Measurements from ENCODE around the gene CDC5L. TPM values are rescaled to one million over a fixed set of nuclear protein-coding genes. Genes with fewer than 3 reads are reported as not detected.
A peak's percentile ranks its signal among the peaks of the same experiment; 100 is the strongest.

CDC5L gene
- total and polyA plus RNA-seq, 2 of the 13 experiments (the other 11 are each of a cell fraction or from before 2014, with no cell fraction given), result 11.0 to 34.2 TPM

DNA sequence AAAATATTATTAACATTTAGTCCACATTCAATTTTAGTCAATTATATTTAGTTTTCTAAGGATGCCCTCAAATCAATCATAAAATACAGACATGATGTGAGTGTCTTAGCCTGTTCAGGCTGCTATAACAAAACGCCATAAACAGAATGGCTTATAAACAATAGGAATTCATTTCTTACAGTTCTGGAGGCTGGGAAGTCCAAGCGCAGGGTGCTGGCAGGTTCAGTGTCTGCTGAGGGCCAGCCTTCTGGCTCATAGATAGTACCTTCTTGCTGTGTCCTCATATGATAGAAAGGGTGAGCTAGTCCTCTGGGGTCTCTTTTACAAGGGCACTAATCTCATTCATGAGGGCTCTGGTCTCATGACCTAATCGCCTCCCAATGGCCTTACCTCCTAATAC, 10.0 kb upstream of the CDC5L start:
- H3K27ac ChIP-seq (ENCODE audit: extremely low read length, insufficient read depth, low read length), result no peak overlapping the region
- H3K36me3 ChIP-seq (replicated peaks in 1 of 2; ENCODE audit: control insufficient read depth in 1 of 2, insufficient read depth in 2 of 2, low read length in 2 of 2), result no peaks in the 10 kb centered on the region
- no peak for TF ChIP-seq THYN1 (CRISPR knock-in tag; IDR thresholded peaks at IDR 0.05; ENCODE audit: borderline replicate concordance, low read depth)
- no peak for TF ChIP-seq GABPB1 (CRISPR knock-in tag; IDR thresholded peaks at IDR 0.05)
- TF ChIP-seq XRCC5 (optimal IDR thresholded peaks at IDR 0.05; ENCODE audit: low read length), result no peak
- TF ChIP-seq ZNF564 (CRISPR knock-in tag; IDR thresholded peaks at IDR 0.05), result peak; percentile 97
- no peaks in the 10 kb centered on the region for H3K4me1 ChIP-seq (ENCODE audit: insufficient read depth, low read length)
- no peak overlapping the region for H3K4me2 ChIP-seq (ENCODE audit: low read depth, low read length)
- intact Hi-C loops (cut with micrococcal nuclease; ENCODE audit: unreplicated experiment), result no loop called here
- CTCF ChIA-PET (ENCODE audit: low intra/inter-chr PET ratio, low total read pairs), result no interaction called here
- 61% methylated on average over 3 of the region's 3 CpGs for WGBS (ENCODE audit: low lambda C conversion rate)
- H4K20me1 ChIP-seq (ENCODE audit: insufficient read depth, low read length), result no peaks in the 10 kb centered on the region
- DNase-seq (ENCODE audit: low spot score) (no peak), ATAC-seq (no peak), FAIRE-seq (no peak)
- in situ Hi-C loops (cut with HindIII; ENCODE audit: extremely low pct_ligation_motif_present, low pct_unique_long_range_greater_than_20kb), result no loop called here
- H3K9ac ChIP-seq (ENCODE audit: insufficient read depth, low read depth, low read length), result no peak overlapping the region
- no TSS peak for BruUV-seq (replicated peaks)
- POLR2A ChIA-PET, result no interaction called here
- no peak overlapping the region for H2AFZ ChIP-seq (ENCODE audit: low read length)
- no peaks in the 10 kb centered on the region for H3K79me2 ChIP-seq (ENCODE audit: insufficient read depth, low read length)
- peaks cover 0 to 7% of the 10 kb centered on the region in 2 experiments; a peak in 2 of 5 replicates for H3K27me3 ChIP-seq (ENCODE audit: control insufficient read depth in 1 of 2, insufficient read depth in 2 of 2, low read length in 2 of 2)
- no peak overlapping the region for H3K4me3 ChIP-seq (replicated peaks in 1 of 3; ENCODE audit: insufficient read depth in 1 of 3, low read depth in 2 of 3, low read length in 3 of 3)
- no peaks in the 10 kb centered on the region for H3K9me3 ChIP-seq (ENCODE audit: low read length)

DNA sequence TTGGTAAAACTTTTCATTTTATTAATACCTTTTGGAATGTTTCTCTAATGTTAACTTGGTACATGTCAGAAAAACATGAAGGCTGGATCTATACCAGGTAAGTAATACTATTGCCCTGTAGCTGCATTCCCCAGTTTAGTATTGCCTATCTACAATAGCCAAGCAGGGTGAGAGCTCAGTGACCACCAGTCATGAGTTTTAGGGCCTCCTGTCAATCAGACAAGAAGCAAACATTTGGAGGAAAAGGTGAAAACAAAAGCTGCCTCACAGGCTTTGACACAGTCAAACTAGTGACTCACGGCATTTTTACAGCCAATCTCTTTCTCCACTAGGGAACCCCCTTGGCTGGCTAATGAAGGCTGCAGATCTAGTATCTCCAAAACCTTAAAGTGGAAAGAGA, 9.5 kb upstream of the CDC5L start:
- POLR2A ChIA-PET, result no interaction called here
- Histone ChIP-seq H3K79me2 (ENCODE audit: insufficient read depth, low read length) (no peaks in the 10 kb centered on the region), H3K27ac (ENCODE audit: extremely low read length, insufficient read depth, low read length) (no peak overlapping the region), H3K4me3 (replicated peaks in 1 of 3; ENCODE audit: insufficient read depth in 1 of 3, low read depth in 2 of 3, low read length in 3 of 3) (no peak overlapping the region), H2AFZ (ENCODE audit: low read length) (no peak overlapping the region), H3K27me3 (ENCODE audit: control insufficient read depth in 1 of 2, insufficient read depth in 2 of 2, low read length in 2 of 2) (peaks cover 0 to 7% of the 10 kb centered on the region in 2 experiments; a peak in 2 of 5 replicates), H4K20me1 (ENCODE audit: insufficient read depth, low read length) (no peaks in the 10 kb centered on the region), H3K4me1 (ENCODE audit: insufficient read depth, low read length) (no peaks in the 10 kb centered on the region), H3K9me3 (ENCODE audit: low read length) (no peaks in the 10 kb centered on the region), H3K9ac (ENCODE audit: insufficient read depth, low read depth, low read length) (no peak overlapping the region), H3K36me3 (replicated peaks in 1 of 2; ENCODE audit: control insufficient read depth in 1 of 2, insufficient read depth in 2 of 2, low read length in 2 of 2) (no peaks in the 10 kb centered on the region), H3K4me2 (ENCODE audit: low read depth, low read length) (no peak overlapping the region)
- no TSS peak for BruUV-seq (replicated peaks)
- TF ChIP-seq EZH2 (conservative IDR thresholded peaks at IDR 0.05; ENCODE audit: low read depth, low read length), result no peak
- TF ChIP-seq KLF16 (CRISPR knock-in tag; IDR thresholded peaks at IDR 0.05), result no peak
- TF ChIP-seq ZNF563 (CRISPR knock-in tag; IDR thresholded peaks at IDR 0.05), result no peak
- TF ChIP-seq, protein P1, sequence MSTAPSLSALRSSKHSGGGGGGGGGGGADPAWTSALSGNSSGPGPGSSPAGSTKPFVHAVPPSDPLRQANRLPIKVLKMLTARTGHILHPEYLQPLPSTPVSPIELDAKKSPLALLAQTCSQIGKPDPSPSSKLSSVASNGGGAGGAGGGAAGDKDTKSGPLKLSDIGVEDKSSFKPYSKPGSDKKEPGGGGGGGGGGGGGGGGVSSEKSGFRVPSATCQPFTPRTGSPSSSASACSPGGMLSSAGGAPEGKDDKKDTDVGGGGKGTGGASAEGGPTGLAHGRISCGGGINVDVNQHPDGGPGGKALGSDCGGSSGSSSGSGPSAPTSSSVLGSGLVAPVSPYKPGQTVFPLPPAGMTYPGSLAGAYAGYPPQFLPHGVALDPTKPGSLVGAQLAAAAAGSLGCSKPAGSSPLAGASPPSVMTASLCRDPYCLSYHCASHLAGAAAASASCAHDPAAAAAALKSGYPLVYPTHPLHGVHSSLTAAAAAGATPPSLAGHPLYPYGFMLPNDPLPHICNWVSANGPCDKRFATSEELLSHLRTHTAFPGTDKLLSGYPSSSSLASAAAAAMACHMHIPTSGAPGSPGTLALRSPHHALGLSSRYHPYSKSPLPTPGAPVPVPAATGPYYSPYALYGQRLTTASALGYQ (CRISPR knock-in tag; IDR thresholded peaks at IDR 0.05), result no peak
- TF ChIP-seq, protein P2, sequence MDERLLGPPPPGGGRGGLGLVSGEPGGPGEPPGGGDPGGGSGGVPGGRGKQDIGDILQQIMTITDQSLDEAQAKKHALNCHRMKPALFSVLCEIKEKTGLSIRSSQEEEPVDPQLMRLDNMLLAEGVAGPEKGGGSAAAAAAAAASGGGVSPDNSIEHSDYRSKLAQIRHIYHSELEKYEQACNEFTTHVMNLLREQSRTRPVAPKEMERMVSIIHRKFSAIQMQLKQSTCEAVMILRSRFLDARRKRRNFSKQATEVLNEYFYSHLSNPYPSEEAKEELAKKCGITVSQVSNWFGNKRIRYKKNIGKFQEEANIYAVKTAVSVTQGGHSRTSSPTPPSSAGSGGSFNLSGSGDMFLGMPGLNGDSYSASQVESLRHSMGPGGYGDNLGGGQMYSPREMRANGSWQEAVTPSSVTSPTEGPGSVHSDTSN (CRISPR knock-in tag; IDR thresholded peaks at IDR 0.05), result peak; percentile 51; the same call in 1 of the 2 replicates
- TF ChIP-seq ETV5 (CRISPR knock-in tag; IDR thresholded peaks at IDR 0.05; ENCODE audit: borderline replicate concordance), result no peak
- TF ChIP-seq MAFK (conservative IDR thresholded peaks at IDR 0.05 in 1 of 2, IDR thresholded peaks at IDR 0.05 in 1 of 2; ENCODE audit: low read length in 2 of 2), result no peak
- intact Hi-C loops (cut with micrococcal nuclease; ENCODE audit: unreplicated experiment) (no loop called here), in situ Hi-C loops (cut with HindIII; ENCODE audit: extremely low pct_ligation_motif_present, low pct_unique_long_range_greater_than_20kb) (no loop called here)
- FAIRE-seq (no peak), ATAC-seq (no peak), DNase-seq (ENCODE audit: low spot score) (peak; percentile 16)
- WGBS (ENCODE audit: low lambda C conversion rate), result 15% methylated on average over 1 of the region's 1 CpG
- CTCF ChIA-PET (ENCODE audit: low intra/inter-chr PET ratio, low total read pairs), result no interaction called here
